ENCODE data around the gene NXNL1.

The NXNL1 gene

GRCh38 chr19:17455308-17456123 lies 5.2 kb downstream of the NXNL1 start:
- no peak for DNase-seq (ENCODE audit: low read depth in 2 of 2)

GRCh38 chr19:17454576-17455071 lies 6.1 kb downstream of the NXNL1 start:
- no peak for DNase-seq (ENCODE audit: low read depth in 2 of 2)

GRCh38 chr19:17451820-17452219 lies 8.9 kb downstream of the NXNL1 start:
- DNase-seq (ENCODE audit: low read depth in 2 of 2), result no peak

GRCh38 chr19:17450264-17451075 lies 10.3 kb downstream of the NXNL1 start:
- DNase-seq (ENCODE audit: low read depth in 2 of 2), result no peak

- peak in 1 of 2 donors; percentile 33 for DNase-seq (ENCODE audit: low read depth in 2 of 2)
Observed at GRCh38 chr19:17448131-17448967, 12.4 kb downstream of the NXNL1 start, which contains the start of gene TMEM221. TMEM221 (minus strand) TSS chr19:17448668; CDS start chr19:17448462, 206 bp downstream.

- DNase-seq (ENCODE audit: low read depth in 2 of 2), result no peak
Observed at GRCh38 chr19:17447704-17448130, 13.0 kb downstream of the NXNL1 start.

- no peak for DNase-seq (ENCODE audit: low read depth in 2 of 2)
Observed at GRCh38 chr19:17445526-17446165, 15.1 kb downstream of the NXNL1 start.

GRCh38 chr19:17441241-17442021 lies 19.3 kb downstream of the NXNL1 start:
- no peak for DNase-seq (ENCODE audit: low read depth in 2 of 2)

- no peak for DNase-seq (ENCODE audit: low read depth in 2 of 2)
Observed at GRCh38 chr19:17436874-17437267, 23.9 kb downstream of the NXNL1 start.

GRCh38 chr19:17436094-17436873 lies 24.4 kb downstream of the NXNL1 start:
- DNase-seq (ENCODE audit: low read depth in 2 of 2), result no peak

- DNase-seq (ENCODE audit: low read depth in 2 of 2), result no peak
Observed at GRCh38 chr19:17435218-17435617, 25.5 kb downstream of the NXNL1 start.

- no peak for DNase-seq (ENCODE audit: low read depth in 2 of 2)
Observed at GRCh38 chr19:17431417-17431816, 29.3 kb downstream of the NXNL1 start.

- no peak for DNase-seq (ENCODE audit: low read depth in 2 of 2)
Observed at GRCh38 chr19:17429641-17430113, 31.0 kb downstream of the NXNL1 start.

GRCh38 chr19:17424743-17425365 lies 35.9 kb downstream of the NXNL1 start:
- DNase-seq (ENCODE audit: low read depth in 2 of 2), result no peak

GRCh38 chr19:17423429-17424208 lies 37.1 kb downstream of the NXNL1 start:
- no peak for DNase-seq (ENCODE audit: low read depth in 2 of 2)

GRCh38 chr19:17421942-17422341 lies 38.8 kb downstream of the NXNL1 start:
- DNase-seq (ENCODE audit: low read depth in 2 of 2), result no peak

- DNase-seq (ENCODE audit: low read depth in 2 of 2), result no peak
Observed at GRCh38 chr19:17420475-17420924, 40.2 kb downstream of the NXNL1 start.

Measured in stimulated activated CD4-positive, alpha-beta T cell treated with anti-CD3 and anti-CD28 coated beads, Interleukin-1b, Interleukin-23, amount 100 ng/mL, for 1 hour (primary cell).